ENCODE data around the gene EXOG. TPM values are rescaled to one million over a fixed set of nuclear protein-coding genes. Genes with fewer than 3 reads are reported as not detected.

The EXOG gene
- total and polyA plus RNA-seq, 3 experiments from 2014 or later, result 8.7 to 19.0 (median 17.7) TPM

DNA sequence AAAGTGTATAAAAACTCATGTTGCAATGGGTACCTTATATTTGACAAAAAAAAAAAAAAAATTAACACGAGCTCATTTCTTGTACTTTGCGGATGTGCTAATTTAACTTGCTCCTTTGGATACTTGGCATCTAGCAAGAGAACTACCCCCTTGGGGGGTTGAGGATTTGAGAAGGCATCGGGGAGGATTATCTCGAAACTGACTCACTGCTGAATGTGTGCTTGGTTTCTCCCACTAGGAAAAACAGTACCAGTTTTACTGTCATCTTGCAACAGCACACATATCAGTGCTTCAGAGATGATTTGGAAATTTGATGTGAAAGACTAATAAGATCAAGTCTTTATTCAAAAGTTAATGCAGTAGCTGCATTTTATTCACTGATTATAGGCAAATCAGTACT, 891 bp downstream of the EXOG start:
- Mint-ChIP-seq H3K4me1 (peaks cover 18 to 33% (median 30%) of the 10 kb centered on the region in 3 donors), H3K27me3 (no peaks in the 10 kb centered on the region), H3K27ac (peak overlapping the region in 6 of 8 donors; percentile 90 to 95 (median 92)), H3K36me3 (peaks cover 0 to 33% (median 0%) of the 10 kb centered on the region in 3 donors), H3K9me3 (no peaks in the 10 kb centered on the region), H3K4me3 (peak overlapping the region; percentile 95 to 99 (median 97))
- Histone ChIP-seq H3K27me3 (ENCODE audit: insufficient read depth, low read length, poor library complexity, severe bottlenecking) (no peaks in the 10 kb centered on the region), H3K36me3 (ENCODE audit: insufficient read depth, low read length) (no peaks in the 10 kb centered on the region), H3K9me3 (ENCODE audit: low read length) (no peaks in the 10 kb centered on the region), H3K4me3 (ENCODE audit: low read length) (peak overlapping the region; percentile 87), H3K27ac (ENCODE audit: low read depth, low read length) (no peak overlapping the region), H3K4me1 (ENCODE audit: insufficient read depth, low read length) (peaks cover 10% of the 10 kb centered on the region)
- CTCF ChIA-PET, result interaction anchor here (0.7 to 4.1 kb wide), 13 partner anchors 9 to 503 kb away, joined by 3 to 37 read pairs (median 5); partner anchors contain the start of genes ACAA1, OXSR1 and XYLB
- DNase-seq, result no peak
- POLR2A ChIA-PET, result interaction anchor here (0.5 to 0.6 kb wide), 3 partner anchors 22 to 346 kb away, joined by 3 to 4 read pairs (median 4); no protein-coding TSS in a partner anchor

DNA sequence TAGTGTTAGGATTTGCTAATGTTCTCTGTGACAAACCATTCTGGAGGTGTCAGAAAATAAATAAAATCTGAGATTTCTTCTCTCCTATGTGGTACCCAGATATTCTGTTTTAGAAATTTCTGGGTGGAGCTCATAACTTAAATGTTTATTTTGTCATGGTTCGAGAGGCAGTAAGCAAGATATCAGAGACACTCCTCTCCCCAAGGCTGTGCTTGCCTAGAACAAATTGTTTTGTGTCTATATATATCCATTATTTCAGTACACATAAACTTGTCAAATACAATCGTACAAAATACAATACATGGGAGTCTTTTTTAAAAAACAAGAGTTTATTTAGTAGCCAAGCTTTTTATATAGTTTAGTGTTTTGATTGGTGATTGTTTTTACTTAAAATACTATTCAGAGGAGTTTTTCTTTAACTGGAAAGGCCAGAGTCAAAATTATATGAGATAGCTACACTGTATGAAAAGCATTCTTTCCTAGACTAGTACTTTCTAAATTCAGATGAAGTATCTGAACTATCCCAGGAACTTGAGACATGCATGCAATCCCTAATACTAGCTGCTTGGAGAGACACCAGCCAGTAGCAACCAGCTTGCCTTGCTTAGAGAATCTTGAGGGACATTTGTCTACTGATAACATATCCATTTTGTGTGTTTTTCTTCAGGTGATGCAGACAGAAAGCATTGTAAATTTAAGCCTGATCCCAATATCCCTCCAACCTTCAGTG, 4.7 kb downstream of the EXOG start:
- Mint-ChIP-seq H3K27ac (no peak overlapping the region), H3K27me3 (no peaks in the 10 kb centered on the region), H3K36me3 (peaks cover 0 to 56% (median 12%) of the 10 kb centered on the region in 3 donors), H3K9me3 (no peaks in the 10 kb centered on the region), H3K4me1 (peaks cover 18 to 32% (median 30%) of the 10 kb centered on the region in 3 donors), H3K4me3 (no peak overlapping the region)
- CTCF ChIA-PET, result interaction anchor here (1.5 to 1.8 kb wide), 3 partner anchors 19 to 499 kb away, joined by 3 to 6 read pairs (median 6); no protein-coding TSS in a partner anchor
- H3K27me3 ChIP-seq (ENCODE audit: insufficient read depth, low read length, poor library complexity, severe bottlenecking), result no peaks in the 10 kb centered on the region
- H3K9me3 ChIP-seq (ENCODE audit: low read length), result no peaks in the 10 kb centered on the region
- H3K4me1 ChIP-seq (ENCODE audit: insufficient read depth, low read length), result peaks cover 10% of the 10 kb centered on the region
- no peak overlapping the region for H3K27ac ChIP-seq (ENCODE audit: low read depth, low read length)
- DNase-seq, result no peak
- H3K4me3 ChIP-seq (ENCODE audit: low read length), result no peak overlapping the region
- POLR2A ChIA-PET, result no interaction called here
- peaks cover 6% of the 10 kb centered on the region for H3K36me3 ChIP-seq (ENCODE audit: insufficient read depth, low read length)

DNA sequence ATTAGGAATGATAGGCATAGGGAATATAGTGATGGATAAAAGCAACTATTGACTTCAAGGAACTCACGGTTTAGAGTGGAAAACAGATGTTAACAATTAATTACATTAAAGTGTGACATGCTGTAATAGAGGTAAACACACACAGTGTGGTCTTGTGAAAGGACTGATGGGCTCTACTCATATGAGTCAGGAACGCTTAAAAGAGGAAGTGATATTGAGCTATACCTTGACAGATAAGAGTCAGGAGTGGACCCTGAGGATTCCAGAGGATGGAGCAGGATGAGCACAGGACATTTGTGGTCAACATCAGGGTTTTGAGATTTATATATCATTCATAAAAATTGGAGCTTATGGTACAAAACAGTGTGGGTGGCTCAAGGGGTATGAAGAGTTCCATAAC, 11.0 kb downstream of the EXOG start:
- peaks cover 6% of the 10 kb centered on the region for H3K36me3 ChIP-seq (ENCODE audit: insufficient read depth, low read length)
- H3K4me1 Mint-ChIP-seq, result peaks cover 0 to 4% (median 0%) of the 10 kb centered on the region in 3 donors
- peak overlapping the region in 1 of 8 donors; percentile 77 for H3K27ac Mint-ChIP-seq

DNA sequence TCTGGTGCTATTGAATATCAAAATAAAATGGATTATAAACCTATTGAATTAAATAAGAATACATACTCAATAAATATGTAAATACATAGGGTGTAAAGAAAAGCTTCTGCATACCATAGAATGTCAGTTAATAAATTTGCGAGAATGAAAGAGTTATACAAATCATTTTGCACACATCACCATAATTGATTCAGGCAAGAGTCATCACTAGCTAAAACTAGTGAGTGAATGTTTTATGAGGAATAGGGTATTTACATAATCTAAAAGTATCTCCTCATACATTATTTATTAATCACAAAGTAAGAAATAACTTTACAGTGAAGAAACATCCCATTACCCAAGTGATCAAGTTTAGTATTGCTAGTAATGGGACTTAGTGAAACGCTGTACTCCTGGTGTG, 13.6 kb downstream of the EXOG start:
- Mint-ChIP-seq H3K9me3 (no peaks in the 10 kb centered on the region), H3K4me1 (peaks cover 0 to 4% (median 0%) of the 10 kb centered on the region in 3 donors), H3K27ac (no peak overlapping the region), H3K27me3 (no peaks in the 10 kb centered on the region), H3K36me3 (peaks cover 10 to 62% (median 23%) of the 10 kb centered on the region in 3 donors), H3K4me3 (no peak overlapping the region)
- POLR2A ChIA-PET, result no interaction called here
- no peaks in the 10 kb centered on the region for H3K36me3 ChIP-seq (ENCODE audit: insufficient read depth, low read length)
- DNase-seq, result no peak
- H3K9me3 ChIP-seq (ENCODE audit: low read length), result no peaks in the 10 kb centered on the region
- no peak overlapping the region for H3K4me3 ChIP-seq (ENCODE audit: low read length)
- H3K4me1 ChIP-seq (ENCODE audit: insufficient read depth, low read length), result no peaks in the 10 kb centered on the region
- no peaks in the 10 kb centered on the region for H3K27me3 ChIP-seq (ENCODE audit: insufficient read depth, low read length, poor library complexity, severe bottlenecking)
- CTCF ChIA-PET, result interaction anchor here (1.4 to 1.8 kb wide), 2 partner anchors 12 to 14 kb away, joined by 3 to 7 read pairs; partner anchors contain the start of gene EXOG
- no peak overlapping the region for H3K27ac ChIP-seq (ENCODE audit: low read depth, low read length)

More for the DNA sequence above, 11.0 kb downstream of the EXOG start:
- H3K27me3 ChIP-seq (ENCODE audit: insufficient read depth, low read length, poor library complexity, severe bottlenecking), result no peaks in the 10 kb centered on the region
- H3K4me1 ChIP-seq (ENCODE audit: insufficient read depth, low read length), result no peaks in the 10 kb centered on the region
- Mint-ChIP-seq H3K4me3 (no peak overlapping the region), H3K36me3 (peaks cover 10 to 65% (median 26%) of the 10 kb centered on the region in 3 donors), H3K27me3 (no peaks in the 10 kb centered on the region), H3K9me3 (no peaks in the 10 kb centered on the region)
- no peak overlapping the region for H3K4me3 ChIP-seq (ENCODE audit: low read length)
- H3K27ac ChIP-seq (ENCODE audit: low read depth, low read length), result no peak overlapping the region
- POLR2A ChIA-PET, result no interaction called here
- CTCF ChIA-PET, result interaction anchor here (1.9 to 2.1 kb wide), 2 partner anchors 11 to 14 kb away, joined by 6 to 7 read pairs; partner anchors contain the start of gene EXOG
- no peaks in the 10 kb centered on the region for H3K9me3 ChIP-seq (ENCODE audit: low read length)
- DNase-seq, result no peak

DNA sequence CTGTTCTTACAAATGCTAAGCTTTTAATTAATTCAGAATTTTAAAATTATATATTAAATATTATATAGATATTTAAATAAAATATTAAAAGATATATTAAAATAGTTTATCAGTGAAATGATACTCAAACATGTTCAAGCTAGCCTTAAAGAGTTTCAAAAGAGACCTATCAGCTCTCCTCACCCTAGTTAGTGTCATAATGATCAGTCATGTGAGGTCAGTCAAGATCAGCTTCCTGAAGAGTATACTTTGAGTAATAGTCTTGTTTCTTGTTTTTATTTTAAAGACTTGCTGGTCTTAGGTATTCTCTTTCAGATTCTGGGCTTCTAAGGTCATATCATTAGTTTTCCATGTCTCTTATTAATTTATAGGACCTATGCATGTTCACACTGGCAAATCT, 14.5 kb downstream of the EXOG start:
- H3K9me3 ChIP-seq (ENCODE audit: low read length), result no peaks in the 10 kb centered on the region
- Mint-ChIP-seq H3K4me3 (no peak overlapping the region), H3K27me3 (no peaks in the 10 kb centered on the region), H3K27ac (peak overlapping the region in 3 of 8 donors; percentile 30 to 36 (median 32)), H3K9me3 (no peaks in the 10 kb centered on the region), H3K4me1 (peaks cover 0 to 4% (median 0%) of the 10 kb centered on the region in 3 donors), H3K36me3 (peaks cover 10 to 64% (median 24%) of the 10 kb centered on the region in 3 donors)
- no peaks in the 10 kb centered on the region for H3K36me3 ChIP-seq (ENCODE audit: insufficient read depth, low read length)
- no peak overlapping the region for H3K27ac ChIP-seq (ENCODE audit: low read depth, low read length)
- POLR2A ChIA-PET, result no interaction called here
- no peak overlapping the region for H3K4me3 ChIP-seq (ENCODE audit: low read length)
- DNase-seq, result no peak
- CTCF ChIA-PET, result interaction anchor here (1.3 to 1.8 kb wide), 4 partner anchors 11 to 141 kb away, joined by 3 to 9 read pairs (median 6); partner anchors contain the start of gene EXOG
- no peaks in the 10 kb centered on the region for H3K27me3 ChIP-seq (ENCODE audit: insufficient read depth, low read length, poor library complexity, severe bottlenecking)
- no peaks in the 10 kb centered on the region for H3K4me1 ChIP-seq (ENCODE audit: insufficient read depth, low read length)

DNA sequence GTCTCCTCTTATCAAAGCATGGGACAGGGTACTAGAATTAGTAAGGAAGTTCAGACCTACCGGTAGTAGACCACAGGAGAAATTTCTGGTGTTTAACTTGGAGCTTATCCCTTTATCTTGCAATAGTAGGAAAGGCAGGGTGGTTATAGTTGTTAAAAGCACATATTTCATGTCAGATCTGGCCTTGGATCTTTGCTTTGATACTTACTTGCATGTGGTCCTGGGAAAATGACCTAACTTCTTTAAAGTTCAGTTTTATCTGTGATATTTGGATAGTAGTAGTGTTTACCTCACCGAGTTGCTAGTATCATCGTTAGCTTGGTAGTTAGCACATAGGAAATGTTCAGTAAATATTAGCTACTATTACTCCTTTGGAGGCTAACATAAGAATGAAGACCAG, 15.4 kb downstream of the EXOG start:
- Histone ChIP-seq H3K4me3 (ENCODE audit: low read length) (no peak overlapping the region), H3K27ac (ENCODE audit: low read depth, low read length) (no peak overlapping the region), H3K36me3 (ENCODE audit: insufficient read depth, low read length) (no peaks in the 10 kb centered on the region), H3K27me3 (ENCODE audit: insufficient read depth, low read length, poor library complexity, severe bottlenecking) (no peaks in the 10 kb centered on the region), H3K4me1 (ENCODE audit: insufficient read depth, low read length) (no peaks in the 10 kb centered on the region), H3K9me3 (ENCODE audit: low read length) (no peaks in the 10 kb centered on the region)
- peak overlapping the region in 1 of 8 donors; percentile 8 for H3K27ac Mint-ChIP-seq
- DNase-seq, result no peak
- H3K27me3 Mint-ChIP-seq, result no peaks in the 10 kb centered on the region
- peaks cover 0 to 4% (median 0%) of the 10 kb centered on the region in 3 donors for H3K4me1 Mint-ChIP-seq
- ChIA-PET POLR2A (no interaction called here), CTCF (interaction anchor here (1.3 to 1.6 kb wide), 2 partner anchors 10 to 140 kb away, joined by 5 to 9 read pairs; no protein-coding TSS in a partner anchor)
- no peak overlapping the region for H3K4me3 Mint-ChIP-seq
- H3K9me3 Mint-ChIP-seq, result no peaks in the 10 kb centered on the region
- H3K36me3 Mint-ChIP-seq, result peaks cover 10 to 64% (median 23%) of the 10 kb centered on the region in 3 donors

DNA sequence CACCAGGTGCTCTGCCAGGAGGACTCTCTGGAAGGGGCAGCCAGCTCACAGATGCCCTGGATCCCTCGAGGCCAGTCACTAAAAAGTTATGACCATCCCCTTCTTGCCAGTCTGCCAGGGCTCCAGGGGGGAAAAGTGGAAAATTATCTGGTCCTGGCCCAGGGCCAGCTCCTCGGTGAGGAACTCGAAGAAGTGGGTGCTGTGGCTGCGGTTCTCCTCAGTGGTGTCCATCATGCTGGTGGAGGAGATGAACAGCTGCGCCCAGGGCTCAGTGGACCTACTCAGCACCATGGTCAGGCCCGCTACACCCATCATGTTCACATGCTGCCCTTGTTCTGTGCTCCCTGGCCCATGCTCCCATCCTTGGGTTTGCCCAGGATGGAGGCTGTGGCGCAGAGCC, 19.2 kb downstream of the EXOG start:
- no peaks in the 10 kb centered on the region for H3K27me3 ChIP-seq (ENCODE audit: insufficient read depth, low read length, poor library complexity, severe bottlenecking)
- DNase-seq, result no peak
- ChIA-PET CTCF (no interaction called here), POLR2A (no interaction called here)
- H3K36me3 ChIP-seq (ENCODE audit: insufficient read depth, low read length), result no peaks in the 10 kb centered on the region
- H3K36me3 Mint-ChIP-seq, result peaks cover 4 to 47% (median 14%) of the 10 kb centered on the region in 3 donors
- H3K9me3 Mint-ChIP-seq, result no peaks in the 10 kb centered on the region
- H3K27ac ChIP-seq (ENCODE audit: low read depth, low read length), result no peak overlapping the region
- no peaks in the 10 kb centered on the region for H3K9me3 ChIP-seq (ENCODE audit: low read length)
- H3K27me3 Mint-ChIP-seq, result no peaks in the 10 kb centered on the region
- H3K4me1 Mint-ChIP-seq, result peaks cover 22 to 26% (median 26%) of the 10 kb centered on the region in 3 donors
- peaks cover 17% of the 10 kb centered on the region for H3K4me1 ChIP-seq (ENCODE audit: insufficient read depth, low read length)
- H3K27ac Mint-ChIP-seq, result no peak overlapping the region
- no peak overlapping the region for H3K4me3 ChIP-seq (ENCODE audit: low read length)
- H3K4me3 Mint-ChIP-seq, result no peak overlapping the region

DNA sequence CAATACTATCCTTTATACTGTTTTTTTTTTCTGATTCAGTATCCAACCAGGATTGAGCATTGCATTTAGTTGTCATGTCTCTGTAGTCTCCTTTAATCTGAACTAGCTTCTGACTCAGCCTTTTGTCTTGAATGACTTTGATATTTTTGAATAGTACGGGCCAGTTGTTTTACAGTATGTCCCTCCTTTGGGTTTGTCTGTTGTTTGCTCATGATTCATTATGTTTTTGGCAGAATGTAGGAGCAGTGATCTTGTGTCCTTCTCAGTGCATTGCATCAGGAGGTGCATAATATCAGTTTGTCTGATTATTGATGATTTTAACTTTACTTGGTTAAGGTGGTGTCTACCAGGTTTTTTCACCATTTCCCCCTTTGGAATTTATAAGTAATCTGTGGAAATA, 20.5 kb downstream of the EXOG start:
- no peaks in the 10 kb centered on the region for H3K36me3 ChIP-seq (ENCODE audit: insufficient read depth, low read length)
- H3K27me3 Mint-ChIP-seq, result no peaks in the 10 kb centered on the region
- no peak overlapping the region for H3K4me3 Mint-ChIP-seq
- no peak overlapping the region for H3K27ac ChIP-seq (ENCODE audit: low read depth, low read length)
- POLR2A ChIA-PET, result no interaction called here
- H3K9me3 Mint-ChIP-seq, result no peaks in the 10 kb centered on the region
- no peak for DNase-seq
- H3K36me3 Mint-ChIP-seq, result peaks cover 1 to 38% (median 14%) of the 10 kb centered on the region in 3 donors
- H3K27me3 ChIP-seq (ENCODE audit: insufficient read depth, low read length, poor library complexity, severe bottlenecking), result no peaks in the 10 kb centered on the region
- peaks cover 27% of the 10 kb centered on the region for H3K4me1 ChIP-seq (ENCODE audit: insufficient read depth, low read length)
- peak overlapping the region in 1 of 8 donors; percentile 21 for H3K27ac Mint-ChIP-seq
- H3K9me3 ChIP-seq (ENCODE audit: low read length), result no peaks in the 10 kb centered on the region
- CTCF ChIA-PET, result no interaction called here
- H3K4me1 Mint-ChIP-seq, result peaks cover 33 to 39% (median 39%) of the 10 kb centered on the region in 3 donors
- H3K4me3 ChIP-seq (ENCODE audit: low read length), result no peak overlapping the region

All from CD8-positive, alpha-beta memory T cell (primary cell).